Transverse colon (tissue), 3 donors: ENCODE results near the gene CACNA1C.

Experiments
- CTCF ChIP-seq, 5 experiments: fragments of 200-600 bp in 3 of 5; fragments of 450-650 bp in 2 of 5; sonication (generic) in 3 of 5; IDR thresholded peaks; 1 replicate in 2 of 5; 2 replicates in 3 of 5; pipeline ENCODE4 v1.5.1; 2016 to 2017; ENCODE audit warnings: antibody characterized with exemption in 5 of 5, inconsistent platforms in 3 of 5, mild to moderate bottlenecking in 2 of 5, moderate library complexity in 1 of 5
- EP300 ChIP-seq: sonication (generic); formaldehyde crosslinking; IDR thresholded peaks from one replicate; pipeline ENCODE4 v1.6.1; 2017; ENCODE audit warnings: antibody characterized with exemption, low read depth
- POLR2A ChIP-seq: fragments of 450-650 bp; IDR thresholded peaks from one replicate; pipeline ENCODE4 v1.6.1; 2016; ENCODE audit warnings: antibody characterized with exemption, mild to moderate bottlenecking, moderate library complexity

- TF ChIP-seq POLR2A (no peak), EP300 (no peak), CTCF (IDR thresholded peaks at IDR 0.05) (no peak)
Measured at GRCh38 chr12:2228535-2228934, 175.7 kb downstream of the CACNA1C start.
